Heart left ventricle (tissue), 16 donors: ENCODE results near the gene CDH23. TPM values are rescaled to one million over a fixed set of nuclear protein-coding genes. Genes with fewer than 3 reads are reported as not detected.

Source experiments
- ATAC-seq, 4 donors: fragments of 200-7000 bp; cut with Tn5 transposase; one replicate each; pipeline ENCODE4 v1.9.1; 2020 to 2022; ENCODE audit warnings: moderate library complexity in 4 of 4, mild to moderate bottlenecking in 3 of 4, moderate number of reproducible peaks in 1 of 4
- DNase-seq, 5 donors: peaks; one replicate each; pipeline ENCODE4 v3.0.0-alpha.2; 2020
- H3K27ac ChIP-seq, 12 donors: fragments of 200-600 bp; sonication (generic) in 4 of 12; one replicate each; pipeline versions ENCODE4 v1.5.0 to v1.8.0; 2016 to 2022; ENCODE audit warnings: mild to moderate bottlenecking in 2 of 12
- H3K27me3 ChIP-seq, 9 donors: fragments of 200-600 bp; sonication (generic) in 2 of 9; one replicate each; pipeline versions ENCODE4 v1.5.1 to v1.8.0; 2016 to 2022; ENCODE audit warnings: mild to moderate bottlenecking in 3 of 9
- H3K36me3 ChIP-seq, 9 donors: fragments of 200-600 bp; sonication (generic) in 2 of 9; one replicate each; pipeline versions ENCODE4 v1.5.0 to v1.8.0; 2018 to 2022; ENCODE audit warnings: mild to moderate bottlenecking in 2 of 9
- H3K4me1 ChIP-seq, 12 donors: fragments of 200-600 bp; sonication (generic) in 4 of 12; one replicate each; pipeline versions ENCODE4 v1.5.0 to v1.8.0; 2016 to 2022; ENCODE audit warnings: mild to moderate bottlenecking in 3 of 12
- H3K4me3 ChIP-seq, 12 donors: fragments of 200-600 bp; sonication (generic) in 4 of 12; one replicate each; pipeline versions ENCODE4 v1.5.0 to v1.8.0; 2017 to 2022; ENCODE audit warnings: mild to moderate bottlenecking in 9 of 12, moderate library complexity in 4 of 12
- H3K9me3 ChIP-seq, 12 donors: fragments of 200-600 bp; sonication (generic) in 4 of 12; one replicate each; pipeline versions ENCODE4 v1.5.0 to v1.8.0; 2016 to 2022; ENCODE audit warnings: mild to moderate bottlenecking in 1 of 12
- CTCF ChIP-seq, 12 donors: fragments of 200-600 bp; sonication (generic) in 4 of 12; IDR thresholded peaks; one replicate each; pipeline versions ENCODE4 v1.5.0 to v1.8.0; 2018 to 2022; ENCODE audit warnings: antibody characterized with exemption in 12 of 12, mild to moderate bottlenecking in 5 of 12
- POLR2A ChIP-seq, 2 donors: fragments of 450-650 bp; IDR thresholded peaks; one replicate each; pipeline ENCODE4 v1.6.1; 2017; ENCODE audit warnings: antibody characterized with exemption in 2 of 2, mild to moderate bottlenecking in 2 of 2, moderate library complexity in 2 of 2
- WGBS, 4 donors: extraction: QIAGEN DNeasy Blood & Tissue Kit in 2 of 4; methylation state at CpG; one replicate each; pipeline versions ENCODE4 v1.1.5 to v1.1.7; 2013 to 2018; 5-methylcytosine and 5-hydroxymethylcytosine counted together
- intact Hi-C, 10 donors: fragments of 100-400 bp; cut with DNase I; formaldehyde crosslinking; loops; one replicate each; pipeline versions ENCODE4 v1.11.1 to v1.14.2; 2022
- polyA plus RNA-seq, 2 donors: library from polyadenylated mRNA; stranded (reverse); fragments of 200-250 nt; gene quantifications; one replicate each; pipeline ENCODE4 v1.2.3, GENCODE V29; 2013
- total RNA-seq, 9 donors: library from RNA; depleted of rRNA in 2 of 9; stranded (reverse); fragments of >200 nt in 2 of 9; fragmentation: NEBNext Ultra II Directional in 3 of 9; extraction: Animal tissue kit (Norgen Biotek cat#: 25700) in 3 of 9; gene quantifications; one replicate each; pipeline versions ENCODE4 v1.1.0 to v1.2.4, GENCODE V29; 2016 to 2023
- donor health status: ischemic (EF 13 %, LVEDD 7.1; RV severe dilation, severe dysfunction).
- donor health status: healthy with polysubstance abuse.
- donor health status: DM: no; HTN: yes; CAD: no.
- donor health status: DM: no; HTN: no; CAD: no.
- donor health status: ischemic (EF 25% LVEDD 6.9; RV normal size, moderate dysfunction).
- donor health status: ischemic (EF 25% LVEDD 5.7; RV mildly dilated, moderate dysfunction).
- donor health status: healthy.
- donor health status: DM: yes; HTN: yes; CAD: no.
- donor health status: ischemic (EF 35%, LVEDD 5.7; RV mildly dilated, moderate dysfunction).
- donor health status: nonischemic (EF 11% LVEDD 7.7; RV severe dilation, severe dysfunction).
- donor health status: DM: yes; HTN: yes; CAD: no.
- donor health status: PGD.
- donor health status: ischemic (EF 29% LVEDD 5.4; RV normal size, mild dysfunction).
- donor health status: nonischemic (EF 23%, LVEDD 6.1; RV moderate dilation, normal function).

CDH23 gene
- total and polyA plus RNA-seq, 11 donors = 1.2 to 8.6 (median 3.9) TPM

- peaks cover 32 to 100% (median 93%) of the 10 kb centered on the region in 12 donors for H3K4me1 ChIP-seq
- intact Hi-C loops = loop anchor here (5.0 to 10.0 kb wide), 5 partner anchors 48 to 60 kb away; no protein-coding TSS in a partner anchor
- no peaks in the 10 kb centered on the region for H3K27me3 ChIP-seq
- no peak overlapping the region for H3K4me3 ChIP-seq
- H3K9me3 ChIP-seq = no peaks in the 10 kb centered on the region
- H3K27ac ChIP-seq = peak overlapping the region; percentile 61 to 89 (median 78)
- TF ChIP-seq POLR2A (IDR thresholded peaks at IDR 0.05) (no peak), CTCF (IDR thresholded peaks at IDR 0.05) (peak; percentile 10 to 50 (median 27))
- ATAC-seq (peak in 2 of 4 donors; percentile 42 to 47), DNase-seq (peak in 1 of 5 donors; percentile 22)
- peaks cover 0 to 30% (median 17%) of the 10 kb centered on the region in 9 donors for H3K36me3 ChIP-seq
- WGBS, 4 donors = 46 to 63% (median 58%) methylated on average over 15 to 17 of the region's 17 CpGs
Measured at GRCh38 chr10:71837098-71837827, 440.5 kb downstream of the CDH23 start.

- H3K36me3 ChIP-seq = peaks cover 0 to 19% (median 6%) of the 10 kb centered on the region in 9 donors
- no peak overlapping the region for H3K4me3 ChIP-seq
- H3K27ac ChIP-seq = peak overlapping the region in 8 of 12 donors; percentile 1 to 89 (median 79)
- 51 to 66% (median 57%) methylated on average over 14 of the region's 14 CpGs for WGBS, 4 donors
- intact Hi-C loops = loop anchor here (5.0 to 10.0 kb wide), 5 partner anchors 46 to 59 kb away; no protein-coding TSS in a partner anchor
- no peaks in the 10 kb centered on the region for H3K9me3 ChIP-seq
- peaks cover 32 to 100% (median 96%) of the 10 kb centered on the region in 12 donors for H3K4me1 ChIP-seq
- ATAC-seq (no peak), DNase-seq (no peak)
- H3K27me3 ChIP-seq = no peaks in the 10 kb centered on the region
- no peak for TF ChIP-seq POLR2A (IDR thresholded peaks at IDR 0.05)
Measured at GRCh38 chr10:71838264-71839211, 441.8 kb downstream of the CDH23 start.

GRCh38 chr10:71840177-71840957, 443.6 kb downstream of the CDH23 start:
- Histone ChIP-seq H3K27ac (peak overlapping the region in 5 of 12 donors; percentile 3 to 42 (median 32)), H3K27me3 (no peaks in the 10 kb centered on the region), H3K4me1 (peaks cover 32 to 100% (median 90%) of the 10 kb centered on the region in 12 donors), H3K9me3 (no peaks in the 10 kb centered on the region), H3K36me3 (peaks cover 0 to 15% (median 0%) of the 10 kb centered on the region in 9 donors), H3K4me3 (no peak overlapping the region)
- peak in 4 of 5 donors; percentile 73 to 83 (median 79) for DNase-seq
- peak; percentile 49 to 63 (median 60) for ATAC-seq
- intact Hi-C loops = loop anchor here in 1 of 10 donors (5.0 kb wide), 1 partner anchor 57 kb away; no protein-coding TSS in a partner anchor
- 15 to 27% (median 20%) methylated on average over 6 of the region's 6 CpGs for WGBS, 4 donors
- TF ChIP-seq POLR2A (IDR thresholded peaks at IDR 0.05) (no peak), CTCF (IDR thresholded peaks at IDR 0.05) (no peak)

GRCh38 chr10:71840958-71841335, 444.2 kb downstream of the CDH23 start:
- Histone ChIP-seq H3K27me3 (no peaks in the 10 kb centered on the region), H3K9me3 (no peaks in the 10 kb centered on the region), H3K36me3 (peaks cover 0 to 15% (median 0%) of the 10 kb centered on the region in 9 donors), H3K27ac (peak overlapping the region in 1 of 12 donors; percentile 13), H3K4me1 (peaks cover 26 to 100% (median 85%) of the 10 kb centered on the region in 12 donors), H3K4me3 (no peak overlapping the region)
- no peak for ATAC-seq
- no peak for TF ChIP-seq CTCF (IDR thresholded peaks at IDR 0.05)
- no peak for TF ChIP-seq POLR2A (IDR thresholded peaks at IDR 0.05)
- DNase-seq = no peak
- intact Hi-C loops = loop anchor here in 1 of 10 donors (5.0 kb wide), 1 partner anchor 56 kb away; no protein-coding TSS in a partner anchor
- 56 to 68% (median 64%) methylated on average over 4 of the region's 4 CpGs for WGBS, 4 donors
